ENCODE data around the gene TPM3. TPM values are rescaled to one million over a fixed set of nuclear protein-coding genes. Genes with fewer than 3 reads are reported as not detected.
"Not testable (repeated sequence)": the region's sequence is repeated elsewhere in the genome, so short reads cannot be mapped to it uniquely, and the experiment has no call there.

The TPM3 gene
- polyA plus RNA-seq, 3 donors, result 269 to 295 (median 275) TPM

DNA sequence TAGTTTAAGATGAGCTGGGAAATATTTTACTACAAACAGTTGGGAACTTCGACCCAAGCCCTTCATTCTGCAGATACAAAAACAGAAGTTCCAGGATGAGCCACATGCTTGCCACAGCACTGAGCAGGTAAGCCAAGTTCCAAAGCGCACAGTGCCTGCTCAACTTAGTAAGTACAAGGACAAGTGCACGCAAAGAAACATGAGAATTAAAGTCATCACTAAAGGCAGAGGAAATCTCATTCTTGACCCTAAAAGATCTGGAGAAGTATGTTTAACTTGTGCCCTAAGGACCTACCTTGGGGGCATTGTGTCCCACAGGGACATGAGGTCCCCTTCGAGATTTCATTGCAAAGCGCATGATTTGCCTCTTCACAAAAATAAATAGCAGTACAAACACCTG lies 27.6 kb upstream of the TPM3 start:
- DNase-seq (ENCODE audit: extremely low read depth in 1 of 11, low read depth in 9 of 11, low spot score in 4 of 11), result peak in 1 of 11 donors; percentile 11

DNA sequence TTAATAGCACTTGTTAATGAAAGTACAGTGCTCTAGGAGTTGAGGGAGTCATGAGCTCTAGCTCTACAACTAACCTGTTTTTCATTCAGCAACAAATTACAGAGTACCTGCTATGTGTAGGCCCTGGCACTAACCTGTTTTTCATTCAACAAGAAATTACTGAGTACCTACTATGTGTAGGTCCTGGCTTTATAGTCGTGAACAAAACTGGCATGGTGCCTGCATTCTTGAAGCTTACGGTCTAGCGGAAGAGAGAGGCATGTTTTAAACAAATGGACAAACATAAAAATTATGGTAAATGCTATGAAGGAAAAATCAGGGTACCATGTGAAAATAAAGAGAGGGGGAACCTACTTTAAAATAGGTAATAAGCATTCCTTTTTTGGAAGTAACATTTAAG lies 26.6 kb upstream of the TPM3 start:
- DNase-seq (ENCODE audit: extremely low read depth in 1 of 11, low read depth in 9 of 11, low spot score in 4 of 11), result no peak

DNA sequence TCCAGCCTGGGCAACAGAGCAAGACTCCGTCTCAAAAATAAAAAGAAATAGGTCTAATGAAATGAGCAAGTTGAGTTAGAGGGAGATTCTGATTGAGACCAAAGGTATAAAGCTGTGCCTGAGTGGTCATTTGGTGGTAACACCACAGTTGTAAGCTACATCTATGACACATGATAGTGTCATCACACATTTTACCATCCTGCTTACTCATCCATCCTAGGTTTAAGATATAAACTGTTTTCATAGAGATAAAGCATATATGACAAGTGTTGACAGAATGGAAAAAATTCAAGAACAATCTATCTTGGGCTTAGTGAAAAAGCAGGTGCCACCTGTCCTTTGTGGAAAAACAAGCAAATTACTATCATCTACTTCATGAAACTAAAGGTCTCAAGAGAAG lies 21.4 kb upstream of the TPM3 start:
- DNase-seq (ENCODE audit: extremely low read depth in 1 of 11, low read depth in 9 of 11, low spot score in 4 of 11), result no peak

GRCh38 chr1:154212083-154212482 lies 20.2 kb upstream of the TPM3 start:
- DNase-seq (ENCODE audit: extremely low read depth in 1 of 11, low read depth in 9 of 11, low spot score in 4 of 11), result no peak

DNA sequence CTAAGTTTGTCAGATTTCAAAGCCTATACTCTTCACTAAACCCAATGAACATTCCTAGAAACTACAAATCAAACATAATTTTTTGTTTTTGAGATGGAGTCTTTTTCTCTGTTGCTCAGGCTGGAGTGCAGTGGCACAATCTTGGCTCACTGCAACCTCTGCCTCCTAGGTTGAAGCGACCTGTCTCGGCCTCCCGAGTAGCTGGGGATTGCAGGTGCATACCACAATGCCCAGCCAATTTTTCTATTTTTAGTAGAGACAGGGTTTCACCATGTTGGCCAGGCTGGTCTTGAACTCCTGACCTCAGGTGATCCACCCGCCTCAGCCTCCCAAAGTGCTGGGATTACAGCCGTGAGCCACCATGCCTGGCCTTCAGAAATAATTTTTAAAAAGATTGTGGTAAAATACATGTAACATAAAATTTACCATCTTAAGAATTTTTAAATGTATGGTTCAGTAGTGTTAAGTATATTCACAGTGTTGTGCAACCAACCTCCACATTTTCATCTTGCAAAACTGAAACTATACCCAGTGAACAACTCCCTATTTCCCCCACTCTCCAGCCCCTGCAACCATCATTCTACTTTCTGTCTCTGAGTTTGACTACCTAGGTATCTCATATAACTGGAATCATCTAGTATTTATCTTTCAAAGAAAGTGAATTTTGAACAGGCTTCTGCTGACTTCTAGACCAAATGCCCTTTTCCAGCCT lies 16.9 kb upstream of the TPM3 start:
- DNase-seq (ENCODE audit: extremely low read depth in 1 of 11, low read depth in 9 of 11, low spot score in 4 of 11), result no peak

DNA sequence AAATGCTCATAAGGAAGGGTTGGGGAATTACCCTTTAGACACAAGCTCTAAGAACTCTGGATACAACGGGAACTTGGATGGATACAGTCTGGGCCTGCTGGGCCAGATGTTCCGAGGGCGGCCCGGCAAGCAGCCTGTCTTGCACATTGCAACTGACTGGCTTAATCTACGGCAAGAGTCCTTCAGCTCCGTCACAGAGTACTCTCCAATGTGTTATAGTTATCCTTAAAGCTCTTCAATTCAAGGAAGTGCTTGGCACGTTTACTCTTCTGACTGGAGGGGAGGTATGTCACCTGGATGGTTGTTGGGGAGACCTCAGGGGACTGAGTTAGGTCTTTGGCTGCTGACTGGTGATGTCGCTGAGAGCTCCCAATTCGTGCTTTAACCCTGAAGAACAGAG lies 15.4 kb upstream of the TPM3 start:
- DNase-seq (ENCODE audit: extremely low read depth in 1 of 11, low read depth in 9 of 11, low spot score in 4 of 11), result no peak

GRCh38 chr1:154206196-154206595 lies 14.3 kb upstream of the TPM3 start, which contains the start of gene CFAP141:
Gene CFAP141 (minus strand): TSS chr1:154206333. CDS start chr1:154206307, 26 bp downstream.
- no peak for DNase-seq (ENCODE audit: extremely low read depth in 1 of 11, low read depth in 9 of 11, low spot score in 4 of 11)

DNA sequence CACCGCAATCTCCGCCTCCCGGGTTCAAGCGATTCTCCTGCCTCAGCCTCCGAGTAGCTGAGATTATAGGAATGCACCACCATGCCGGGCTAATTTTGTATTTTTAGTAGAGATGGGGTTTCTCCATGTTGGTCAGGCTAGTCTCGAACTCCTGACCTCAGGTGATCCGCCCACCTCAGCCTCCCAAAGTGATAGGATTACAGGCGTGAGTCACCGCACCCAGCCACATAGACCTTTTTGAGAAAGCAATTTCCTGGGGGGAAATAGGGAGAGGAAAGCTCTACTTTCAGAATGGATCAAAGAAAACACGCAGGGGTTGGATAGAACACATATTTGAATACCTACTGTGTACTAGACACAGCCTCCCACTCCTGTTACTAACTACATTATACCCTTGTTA lies 13.9 kb upstream of the TPM3 start:
- DNase-seq (ENCODE audit: extremely low read depth in 1 of 11, low read depth in 9 of 11, low spot score in 4 of 11), result not testable (repeated sequence)

- no peak for DNase-seq (ENCODE audit: extremely low read depth in 1 of 11, low read depth in 9 of 11, low spot score in 4 of 11)
Measured at GRCh38 chr1:154199563-154199879, 7.6 kb upstream of the TPM3 start.

DNA sequence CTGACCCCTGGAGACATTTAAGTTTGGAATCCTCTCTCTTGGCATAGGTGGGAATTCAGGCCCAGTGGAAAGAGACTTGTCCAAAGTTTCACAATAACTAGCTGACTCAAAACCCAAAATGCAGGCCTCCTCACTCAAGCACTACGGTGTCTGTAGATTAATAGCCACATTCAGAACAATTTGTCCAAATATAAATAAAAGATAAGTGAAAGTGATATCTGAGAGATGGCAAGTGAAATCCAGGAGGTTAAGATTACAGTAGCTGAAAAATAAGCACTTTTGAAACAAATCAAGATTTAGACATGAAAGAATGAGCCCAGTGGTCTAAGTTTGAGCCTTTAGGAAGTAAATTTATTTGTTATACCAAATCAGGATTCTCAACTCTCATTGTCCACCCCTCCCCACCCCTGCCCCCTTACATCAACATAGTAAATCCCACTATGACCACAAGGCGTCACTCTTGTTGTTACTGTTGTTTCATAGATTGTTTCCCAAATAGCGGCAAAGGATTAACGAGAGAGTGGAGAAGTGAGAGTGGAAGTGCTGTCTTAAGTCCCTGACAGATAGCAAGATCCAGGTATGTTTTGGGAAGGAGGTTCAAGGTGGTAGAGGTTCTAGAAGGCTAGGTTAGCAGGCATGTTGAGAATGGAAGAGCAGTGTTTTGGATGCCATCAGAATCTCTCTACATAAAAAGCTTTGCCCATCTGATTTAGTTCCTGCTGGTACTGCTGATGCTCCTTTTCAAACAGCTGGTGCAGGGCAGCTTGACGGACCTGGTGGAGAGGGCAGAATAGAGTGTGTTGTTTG lies 7.1 kb upstream of the TPM3 start:
- peak in 6 of 11 donors; percentile 51 to 74 (median 58) for DNase-seq (ENCODE audit: extremely low read depth in 1 of 11, low read depth in 9 of 11, low spot score in 4 of 11)

- DNase-seq (ENCODE audit: extremely low read depth in 1 of 11, low read depth in 9 of 11, low spot score in 4 of 11), result no peak
Measured at GRCh38 chr1:154193821-154194220, 1.9 kb upstream of the TPM3 start.

DNA sequence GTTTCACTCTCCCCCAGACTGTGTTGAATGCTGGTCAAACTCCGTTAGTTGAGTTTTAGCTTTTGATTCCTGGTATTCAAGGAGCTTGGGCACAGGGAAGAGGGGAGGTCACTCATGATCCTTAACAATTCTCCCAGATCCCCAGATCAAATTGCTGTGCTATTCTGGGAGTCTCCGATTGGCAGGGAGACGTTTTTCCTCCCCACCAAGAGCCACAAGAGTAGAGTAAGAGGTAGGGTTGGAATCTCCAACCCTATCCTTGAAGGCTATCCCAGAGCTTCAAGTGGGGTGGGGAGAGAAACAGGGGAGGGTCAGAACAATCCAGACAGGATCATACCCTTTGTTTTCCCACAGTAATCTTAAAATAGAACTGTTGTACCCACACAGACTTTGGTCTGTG lies 576 bp upstream of the TPM3 start:
- DNase-seq (ENCODE audit: extremely low read depth in 1 of 11, low read depth in 9 of 11, low spot score in 4 of 11), result no peak

DNA sequence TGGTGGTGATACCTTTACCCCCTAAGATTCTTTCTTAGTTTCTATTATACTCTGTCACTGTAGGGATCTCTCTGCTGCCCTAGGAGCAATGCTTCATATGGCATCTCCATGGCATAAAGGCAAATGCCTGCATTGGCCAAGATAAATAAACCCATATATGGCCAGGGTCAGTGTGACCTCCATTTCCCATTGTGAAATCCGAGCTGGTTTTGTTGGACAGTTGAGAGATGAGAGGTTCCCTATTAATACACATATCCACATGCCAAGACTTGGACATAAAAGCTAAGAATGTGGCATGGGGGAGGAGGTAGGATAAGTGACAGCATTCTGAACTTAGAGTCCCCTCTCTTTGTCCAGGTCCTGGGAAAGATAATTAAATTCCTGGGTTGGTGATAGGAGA lies 1.4 kb downstream of the TPM3 start:
- DNase-seq (ENCODE audit: extremely low read depth in 1 of 11, low read depth in 9 of 11, low spot score in 4 of 11), result no peak

- DNase-seq (ENCODE audit: extremely low read depth in 1 of 11, low read depth in 9 of 11, low spot score in 4 of 11), result no peak
Measured at GRCh38 chr1:154186852-154187501, 4.9 kb downstream of the TPM3 start.

DNA sequence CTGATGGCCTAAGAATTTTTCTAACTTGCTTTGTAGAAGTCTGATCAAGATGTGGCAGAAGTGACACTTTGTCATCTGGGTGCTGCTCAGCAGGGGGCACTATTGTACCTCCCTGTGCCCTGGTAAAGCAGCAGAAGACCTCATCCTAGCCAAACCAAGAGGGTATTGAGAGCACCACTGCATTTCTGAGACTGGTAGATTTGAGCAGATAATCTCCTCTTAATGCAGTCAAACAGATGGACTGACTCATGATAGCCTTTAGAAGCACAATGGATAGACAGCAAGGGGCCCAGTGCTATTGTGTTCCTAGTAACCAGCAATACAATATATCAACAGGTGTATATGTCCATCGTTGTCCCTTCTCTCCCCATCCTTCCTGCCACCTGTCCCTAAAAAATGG lies 5.7 kb downstream of the TPM3 start:
- DNase-seq (ENCODE audit: extremely low read depth in 1 of 11, low read depth in 9 of 11, low spot score in 4 of 11), result peak in 1 of 11 donors; percentile 24

GRCh38 chr1:154183046-154183915 lies 8.6 kb downstream of the TPM3 start:
- DNase-seq (ENCODE audit: extremely low read depth in 1 of 11, low read depth in 9 of 11, low spot score in 4 of 11), result peak; percentile 81 to 95 (median 91)

DNA sequence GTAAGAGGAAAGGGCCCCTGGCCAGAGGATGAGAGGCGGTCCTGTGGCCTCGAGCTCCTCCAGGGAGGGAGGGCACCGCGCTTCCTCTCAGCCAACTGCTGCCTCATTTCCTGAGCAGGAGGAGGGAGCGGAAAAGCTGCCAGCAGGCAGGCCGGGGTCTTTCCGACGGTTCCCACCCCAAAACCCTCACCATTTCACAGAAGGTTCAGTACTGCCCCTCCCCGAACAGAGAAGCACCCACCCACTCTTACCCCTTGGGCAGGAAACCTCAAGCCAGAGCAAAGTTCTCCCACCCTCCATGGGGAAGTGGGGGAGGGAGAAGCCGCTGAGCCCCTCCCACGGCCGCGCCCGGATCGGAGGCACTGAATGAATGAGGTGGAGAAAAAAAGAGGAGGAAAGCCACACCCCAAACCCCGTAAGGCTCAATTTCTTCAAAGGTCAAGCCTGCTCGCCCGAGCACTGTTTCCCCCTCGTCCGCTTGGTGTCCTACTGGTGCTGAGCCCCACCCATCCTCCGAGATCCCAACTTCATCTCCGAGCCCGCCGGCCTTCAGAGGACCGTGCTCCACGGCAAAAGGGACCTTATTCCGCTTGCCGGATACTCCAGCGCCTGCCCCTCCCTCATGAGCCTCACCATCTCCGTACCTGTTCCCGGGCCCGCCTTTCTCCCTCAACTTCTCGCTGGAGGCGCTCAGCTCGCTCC lies 9.4 kb downstream of the TPM3 start:
- DNase-seq (ENCODE audit: extremely low read depth in 1 of 11, low read depth in 9 of 11, low spot score in 4 of 11), result peak in 5 of 11 donors; percentile 32 to 43 (median 36)

GRCh38 chr1:154181944-154182343 lies 10.0 kb downstream of the TPM3 start:
- no peak for DNase-seq (ENCODE audit: extremely low read depth in 1 of 11, low read depth in 9 of 11, low spot score in 4 of 11)
